ENCODE measurements around the gene MCC.

MCC gene

DNA sequence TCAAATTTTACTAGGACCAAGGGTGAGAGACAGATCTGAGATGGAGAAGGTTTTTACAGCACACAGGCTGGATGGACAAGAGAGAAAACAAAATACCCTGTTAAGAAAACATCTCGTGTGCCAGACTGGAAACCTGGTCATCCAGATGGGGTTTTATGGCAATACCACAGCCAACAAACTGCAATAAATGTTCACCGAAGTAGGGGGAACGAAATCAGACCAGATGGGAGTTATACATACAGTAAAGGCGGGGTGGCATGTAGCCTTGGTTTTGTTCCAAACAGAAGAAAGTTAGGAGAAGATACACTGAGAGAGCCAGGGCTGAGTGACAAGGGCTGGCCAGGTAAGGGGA is 448.3 kb downstream of the MCC start:
- no peak overlapping the region for H3K4me3 ChIP-seq (replicated peaks; ENCODE audit: low read depth, low read length)
- no peak for DNase-seq (ENCODE audit: low read depth)
- TF ChIP-seq, protein P1, sequence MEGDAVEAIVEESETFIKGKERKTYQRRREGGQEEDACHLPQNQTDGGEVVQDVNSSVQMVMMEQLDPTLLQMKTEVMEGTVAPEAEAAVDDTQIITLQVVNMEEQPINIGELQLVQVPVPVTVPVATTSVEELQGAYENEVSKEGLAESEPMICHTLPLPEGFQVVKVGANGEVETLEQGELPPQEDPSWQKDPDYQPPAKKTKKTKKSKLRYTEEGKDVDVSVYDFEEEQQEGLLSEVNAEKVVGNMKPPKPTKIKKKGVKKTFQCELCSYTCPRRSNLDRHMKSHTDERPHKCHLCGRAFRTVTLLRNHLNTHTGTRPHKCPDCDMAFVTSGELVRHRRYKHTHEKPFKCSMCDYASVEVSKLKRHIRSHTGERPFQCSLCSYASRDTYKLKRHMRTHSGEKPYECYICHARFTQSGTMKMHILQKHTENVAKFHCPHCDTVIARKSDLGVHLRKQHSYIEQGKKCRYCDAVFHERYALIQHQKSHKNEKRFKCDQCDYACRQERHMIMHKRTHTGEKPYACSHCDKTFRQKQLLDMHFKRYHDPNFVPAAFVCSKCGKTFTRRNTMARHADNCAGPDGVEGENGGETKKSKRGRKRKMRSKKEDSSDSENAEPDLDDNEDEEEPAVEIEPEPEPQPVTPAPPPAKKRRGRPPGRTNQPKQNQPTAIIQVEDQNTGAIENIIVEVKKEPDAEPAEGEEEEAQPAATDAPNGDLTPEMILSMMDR (IDR thresholded peaks at IDR 0.05; ENCODE audit: low read length, missing control alignments): no peak

DNA sequence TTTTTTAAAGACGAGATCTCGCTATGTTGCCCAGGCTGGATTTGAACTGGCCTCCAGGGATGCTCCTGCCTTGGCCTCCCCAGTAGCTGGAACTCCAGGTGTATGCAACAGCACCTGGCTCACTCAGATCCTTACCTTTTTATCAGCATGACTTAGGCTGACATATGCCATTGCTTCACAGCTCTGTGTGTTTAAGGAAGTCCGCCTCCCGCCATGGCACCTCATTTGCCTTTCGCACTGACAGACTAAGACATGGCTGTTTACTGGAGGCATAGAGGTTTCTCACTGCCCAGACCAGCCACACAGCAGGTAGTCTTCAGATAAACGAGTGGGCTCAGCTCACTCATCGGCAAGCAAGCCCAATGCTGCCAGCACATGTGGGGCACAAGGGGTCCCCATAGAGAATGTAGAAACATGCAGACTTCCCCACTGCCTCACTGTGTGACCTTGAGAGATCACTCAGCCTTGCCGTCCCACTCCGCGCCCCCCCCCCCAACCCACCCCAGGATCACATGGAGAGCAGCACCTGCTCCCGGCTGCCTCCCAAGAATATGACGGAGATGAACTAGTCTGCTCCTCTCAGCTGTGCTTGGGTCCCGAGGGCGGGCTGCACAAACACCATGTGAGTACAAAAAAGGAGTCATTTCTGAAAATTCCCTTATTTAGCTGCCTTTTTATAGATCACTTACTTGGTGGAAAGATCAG is 448.9 kb downstream of the MCC start:
- TF ChIP-seq, protein P1 (IDR thresholded peaks at IDR 0.05; ENCODE audit: low read length, missing control alignments): no peak
- H3K4me3 ChIP-seq (replicated peaks; ENCODE audit: low read depth, low read length): no peak overlapping the region

DNA sequence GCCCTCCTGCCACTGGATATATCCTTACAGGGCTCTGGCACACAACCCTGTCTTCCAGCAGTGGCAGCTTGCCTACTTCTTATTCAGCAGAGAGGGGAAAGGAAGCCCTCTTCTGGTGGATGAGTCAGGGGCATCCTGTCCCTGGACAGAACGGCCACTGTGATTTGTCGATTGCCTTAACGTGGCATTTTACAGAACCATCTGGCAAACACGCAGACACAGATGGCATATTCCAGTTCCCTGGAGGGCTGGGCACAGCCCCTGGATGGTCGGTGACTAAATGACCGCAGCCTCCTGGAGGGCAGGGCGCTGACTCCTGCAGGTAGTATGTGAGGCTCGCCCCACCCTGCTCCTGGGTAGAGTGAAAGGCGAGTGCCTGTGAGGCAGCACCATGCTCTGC is 449.5 kb downstream of the MCC start:
- TF ChIP-seq, protein P1 (IDR thresholded peaks at IDR 0.05; ENCODE audit: low read length, missing control alignments): peak; percentile 11
- H3K4me3 ChIP-seq (replicated peaks; ENCODE audit: low read depth, low read length): no peak overlapping the region
- DNase-seq (ENCODE audit: low read depth): peak; percentile 49

More for the DNA sequence above, 448.9 kb downstream of the MCC start:
- DNase-seq (ENCODE audit: low read depth): no peak

DNA sequence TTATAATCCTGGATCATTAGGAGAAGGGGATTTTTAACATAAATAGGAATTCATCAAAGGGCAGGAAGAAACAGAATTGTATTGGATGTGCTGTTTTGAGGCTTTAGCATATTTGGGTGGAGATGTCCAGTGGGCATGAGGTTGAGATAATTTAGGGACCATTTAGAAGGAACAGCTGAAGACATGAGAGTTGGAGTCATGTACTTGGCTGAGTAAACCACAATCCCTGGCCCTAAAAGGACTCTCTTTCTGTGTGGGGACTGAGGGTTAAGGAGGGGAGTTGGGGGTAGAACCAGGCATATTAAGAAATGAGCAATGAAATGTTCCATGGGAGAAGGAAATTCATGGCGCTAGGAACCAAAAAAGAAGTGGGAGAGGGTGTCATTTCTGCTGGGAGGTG is 450.1 kb downstream of the MCC start:
- TF ChIP-seq, protein P1 (IDR thresholded peaks at IDR 0.05; ENCODE audit: low read length, missing control alignments): no peak
- no peak for DNase-seq (ENCODE audit: low read depth)
- H3K4me3 ChIP-seq (replicated peaks; ENCODE audit: low read depth, low read length): no peak overlapping the region

DNA sequence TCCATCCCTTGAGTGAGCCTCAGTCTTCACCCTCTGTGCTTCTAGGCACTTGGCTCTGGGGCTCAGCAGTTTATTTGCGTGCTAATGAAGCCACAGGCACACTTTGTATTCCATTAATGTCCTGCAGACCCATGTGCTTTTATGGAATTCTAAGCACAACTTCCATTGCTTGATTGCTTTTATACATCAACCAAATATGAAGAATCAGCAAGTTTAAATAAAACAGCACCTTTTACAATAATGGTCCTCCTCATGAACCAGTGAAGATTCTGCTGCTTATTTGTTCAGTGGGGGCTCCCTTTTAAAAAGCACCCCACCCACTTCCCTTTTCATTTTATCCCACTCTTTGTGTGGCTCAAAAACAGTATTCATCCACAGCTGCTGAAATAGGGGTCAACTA is 451.4 kb downstream of the MCC start:
- TF ChIP-seq, protein P1 (IDR thresholded peaks at IDR 0.05; ENCODE audit: low read length, missing control alignments): no peak
- H3K4me3 ChIP-seq (replicated peaks; ENCODE audit: low read depth, low read length): no peak overlapping the region
- DNase-seq (ENCODE audit: low read depth): no peak

DNA sequence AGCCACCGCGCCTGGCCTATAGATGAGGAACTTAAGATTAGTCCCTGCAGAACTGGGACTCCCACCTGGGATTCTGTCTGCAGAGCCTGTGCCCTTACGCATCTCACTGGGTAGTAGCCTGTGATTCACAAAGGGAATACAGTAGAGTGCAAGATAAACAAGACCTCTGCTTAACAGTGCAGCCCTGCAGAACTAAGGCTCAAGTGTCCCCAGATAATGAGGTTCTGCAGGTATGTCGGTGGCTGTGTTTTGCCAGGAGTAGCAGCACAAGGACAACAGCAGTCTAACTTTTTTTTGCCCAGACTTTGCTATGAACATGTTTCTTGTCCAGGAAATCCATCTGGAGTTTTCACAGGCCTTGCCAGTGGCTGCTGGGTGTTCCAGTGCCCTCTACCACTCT is 451.9 kb downstream of the MCC start:
- no peak overlapping the region for H3K4me3 ChIP-seq (replicated peaks; ENCODE audit: low read depth, low read length)
- TF ChIP-seq, protein P1 (IDR thresholded peaks at IDR 0.05; ENCODE audit: low read length, missing control alignments): no peak
- DNase-seq (ENCODE audit: low read depth): no peak

DNA sequence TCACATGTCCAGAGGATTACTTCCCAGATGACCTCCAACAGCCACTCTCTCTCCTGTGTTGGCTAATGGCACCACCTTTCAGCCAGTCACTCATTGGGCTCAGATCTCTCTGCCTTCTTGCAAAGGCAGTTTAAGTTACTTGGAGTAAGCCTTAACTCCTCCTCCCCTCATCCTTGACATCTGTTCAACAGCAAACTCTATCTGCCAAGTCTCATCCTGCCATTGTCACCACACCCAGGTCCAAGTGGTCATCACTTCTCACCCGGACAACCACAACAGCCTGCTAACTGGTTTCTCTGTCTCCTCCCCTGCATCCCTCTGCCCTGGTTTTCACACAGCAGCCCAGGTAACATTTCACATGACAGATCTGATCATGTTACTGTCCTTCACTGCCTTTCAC is 453.2 kb downstream of the MCC start:
- DNase-seq (ENCODE audit: low read depth): no peak
- TF ChIP-seq, protein P1 (IDR thresholded peaks at IDR 0.05; ENCODE audit: low read length, missing control alignments): no peak
- H3K4me3 ChIP-seq (replicated peaks; ENCODE audit: low read depth, low read length): no peak overlapping the region
